ENCODE data around the gene TSPAN6.

The TSPAN6 gene

GRCh38 chrX:100647739-100648138 is 11.1 kb upstream of the TSPAN6 start:
- H3K27ac ChIP-seq: no peak overlapping the region
- TF ChIP-seq, protein P1, sequence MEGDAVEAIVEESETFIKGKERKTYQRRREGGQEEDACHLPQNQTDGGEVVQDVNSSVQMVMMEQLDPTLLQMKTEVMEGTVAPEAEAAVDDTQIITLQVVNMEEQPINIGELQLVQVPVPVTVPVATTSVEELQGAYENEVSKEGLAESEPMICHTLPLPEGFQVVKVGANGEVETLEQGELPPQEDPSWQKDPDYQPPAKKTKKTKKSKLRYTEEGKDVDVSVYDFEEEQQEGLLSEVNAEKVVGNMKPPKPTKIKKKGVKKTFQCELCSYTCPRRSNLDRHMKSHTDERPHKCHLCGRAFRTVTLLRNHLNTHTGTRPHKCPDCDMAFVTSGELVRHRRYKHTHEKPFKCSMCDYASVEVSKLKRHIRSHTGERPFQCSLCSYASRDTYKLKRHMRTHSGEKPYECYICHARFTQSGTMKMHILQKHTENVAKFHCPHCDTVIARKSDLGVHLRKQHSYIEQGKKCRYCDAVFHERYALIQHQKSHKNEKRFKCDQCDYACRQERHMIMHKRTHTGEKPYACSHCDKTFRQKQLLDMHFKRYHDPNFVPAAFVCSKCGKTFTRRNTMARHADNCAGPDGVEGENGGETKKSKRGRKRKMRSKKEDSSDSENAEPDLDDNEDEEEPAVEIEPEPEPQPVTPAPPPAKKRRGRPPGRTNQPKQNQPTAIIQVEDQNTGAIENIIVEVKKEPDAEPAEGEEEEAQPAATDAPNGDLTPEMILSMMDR (IDR thresholded peaks at IDR 0.05): no peak
- TF ChIP-seq ZFX (IDR thresholded peaks at IDR 0.05; ENCODE audit: borderline replicate concordance): no peak

DNA sequence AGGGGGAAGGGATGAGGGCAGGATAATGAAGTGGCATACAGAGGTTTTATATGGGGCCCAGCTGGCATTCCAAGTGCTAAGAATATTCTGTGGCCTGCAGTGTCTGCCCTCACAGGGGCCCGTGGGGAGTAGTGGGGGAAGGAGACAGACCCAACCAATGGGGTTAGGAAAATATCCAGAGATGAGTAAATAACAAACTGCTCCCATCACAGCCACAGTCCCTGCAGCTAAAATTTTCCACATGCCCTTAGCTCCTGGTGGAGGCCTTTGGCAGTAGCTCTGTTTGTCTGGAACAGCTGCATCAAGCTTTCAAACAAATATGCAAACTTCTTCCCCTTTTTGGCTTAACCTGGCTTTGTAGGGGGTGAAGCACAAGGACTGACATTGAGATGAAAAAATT is 10.5 kb upstream of the TSPAN6 start:
- H3K27ac ChIP-seq: no peak overlapping the region
- TF ChIP-seq, protein P1 (IDR thresholded peaks at IDR 0.05): no peak
- no peak for TF ChIP-seq ZFX (IDR thresholded peaks at IDR 0.05; ENCODE audit: borderline replicate concordance)

GRCh38 chrX:100645106-100645505 is 8.5 kb upstream of the TSPAN6 start:
- TF ChIP-seq, protein P1 (IDR thresholded peaks at IDR 0.05): no peak
- no peak for TF ChIP-seq ZFX (IDR thresholded peaks at IDR 0.05; ENCODE audit: borderline replicate concordance)
- no peak overlapping the region for H3K27ac ChIP-seq

DNA sequence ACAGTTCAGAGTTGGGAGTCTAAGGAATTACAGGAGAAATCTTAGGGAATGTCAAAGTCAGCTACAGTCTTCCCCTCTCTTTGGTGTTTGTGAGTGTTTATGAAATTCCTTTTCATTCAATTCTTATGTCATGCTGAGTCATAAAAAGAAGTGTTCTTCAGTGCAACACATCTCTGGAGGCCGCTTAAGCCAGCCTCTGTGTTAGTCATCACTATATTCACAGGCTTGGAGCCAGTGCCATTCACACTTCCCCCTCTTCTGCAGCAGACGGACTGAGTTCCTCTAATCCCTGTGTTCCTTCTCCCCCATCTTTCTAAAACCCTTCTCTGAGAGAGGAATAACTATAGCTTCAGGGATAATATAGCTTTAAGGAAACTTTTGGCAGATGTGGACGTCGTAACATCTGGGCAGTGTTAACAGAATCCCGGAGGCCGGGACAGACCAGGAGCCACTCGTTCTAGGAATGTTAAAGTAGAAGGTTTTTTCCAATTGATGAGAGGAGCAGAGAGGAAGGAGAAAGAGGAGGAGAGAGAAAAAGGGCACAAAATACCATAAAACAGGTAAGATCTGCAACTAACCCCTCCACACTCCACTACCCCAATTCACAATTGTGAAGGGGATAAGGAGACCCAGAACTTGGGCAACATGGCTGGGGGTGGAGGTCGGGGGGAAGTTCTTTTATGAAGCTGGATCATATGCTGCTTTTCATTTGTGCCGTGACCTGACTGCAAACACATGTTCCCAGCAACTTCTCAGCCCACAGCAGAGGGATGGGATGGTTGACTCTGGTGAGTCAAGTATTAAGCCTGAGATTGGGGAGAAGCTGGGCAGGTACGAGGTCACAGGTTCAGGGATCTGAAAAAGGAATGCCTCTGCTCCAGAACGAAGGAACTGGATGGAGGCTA is 7.6 kb upstream of the TSPAN6 start, which contains the start of gene SRPX2:
Gene SRPX2 (plus strand): TSS at position 244 of the 905 bp plus-strand sequence. CDS start 2,124 bp downstream, outside the sequence.
- H3K27ac ChIP-seq: no peak within 1 kb of the TSS
- TF ChIP-seq ZFX (IDR thresholded peaks at IDR 0.05; ENCODE audit: borderline replicate concordance): no peak
- TF ChIP-seq, protein P1 (IDR thresholded peaks at IDR 0.05): no peak

GRCh38 chrX:100643212-100643611 is 6.6 kb upstream of the TSPAN6 start:
- no peak overlapping the region for H3K27ac ChIP-seq
- TF ChIP-seq, protein P1 (IDR thresholded peaks at IDR 0.05): no peak
- no peak for TF ChIP-seq ZFX (IDR thresholded peaks at IDR 0.05; ENCODE audit: borderline replicate concordance)

DNA sequence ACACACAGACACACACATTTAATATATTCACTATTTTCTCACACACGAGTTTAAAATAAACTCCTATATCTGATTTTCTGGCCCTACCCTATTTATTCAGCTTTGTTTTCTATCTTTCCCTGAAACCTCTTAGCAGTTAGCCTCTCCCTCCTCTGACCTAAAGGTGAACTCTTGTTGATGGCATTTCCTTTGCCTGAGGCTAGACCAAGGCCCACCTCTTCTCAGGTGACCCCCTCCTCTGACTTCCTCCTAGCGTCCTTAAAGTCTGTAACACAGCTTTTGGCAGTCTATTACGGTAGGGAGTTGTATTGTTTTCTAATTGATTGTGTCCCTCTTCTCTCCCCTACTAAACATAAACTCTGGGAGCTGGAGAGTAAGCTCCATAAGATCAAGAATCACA is 5.7 kb upstream of the TSPAN6 start:
- H3K27ac ChIP-seq: no peak overlapping the region
- TF ChIP-seq, protein P1 (IDR thresholded peaks at IDR 0.05): no peak
- no peak for TF ChIP-seq ZFX (IDR thresholded peaks at IDR 0.05; ENCODE audit: borderline replicate concordance)

- TF ChIP-seq ZFX (IDR thresholded peaks at IDR 0.05; ENCODE audit: borderline replicate concordance): no peak
- TF ChIP-seq, protein P1 (IDR thresholded peaks at IDR 0.05): no peak
- H3K27ac ChIP-seq: no peak overlapping the region
These were observed 651 bp downstream of the TSPAN6 start for GRCh38 chrX:100635989-100636320.
